MV-4-11 (cell line): ENCODE data around the gene CTXN2.

Experiments used
- DNase-seq: peaks from one replicate; lab custom pipeline; 2025; lab: John Stamatoyannopoulos, UW

CTXN2 gene

GRCh38 chr15:48191574-48192225 is at the start of gene CTXN2:
TSS of gene CTXN2 (plus strand) at chr15:48191665. CDS start at chr15:48201301, 9,636 bp downstream.
- DNase-seq, result no peak

- no peak for DNase-seq
Measured at GRCh38 chr15:48143856-48144255, 47.6 kb upstream of the CTXN2 start.

- DNase-seq, result peak; percentile 83
Measured at GRCh38 chr15:48144889-48145288, 46.6 kb upstream of the CTXN2 start.

- DNase-seq, result no peak
Measured at GRCh38 chr15:48145923-48146322, 45.5 kb upstream of the CTXN2 start.

- DNase-seq, result peak; percentile 54
Measured at GRCh38 chr15:48147358-48147757, 44.1 kb upstream of the CTXN2 start.

GRCh38 chr15:48149858-48150257 is 41.6 kb upstream of the CTXN2 start:
- DNase-seq, result no peak

- no peak for DNase-seq
Measured at GRCh38 chr15:48153526-48153925, 37.9 kb upstream of the CTXN2 start.

GRCh38 chr15:48168616-48169015 is 22.8 kb upstream of the CTXN2 start:
- DNase-seq, result no peak

- DNase-seq, result no peak
Measured at GRCh38 chr15:48170981-48171380, 20.5 kb upstream of the CTXN2 start.

GRCh38 chr15:48175126-48175525 is 16.3 kb upstream of the CTXN2 start:
- no peak for DNase-seq

- no peak for DNase-seq
Measured at GRCh38 chr15:48176112-48176511, 15.4 kb upstream of the CTXN2 start.

GRCh38 chr15:48176957-48177356 is 14.5 kb upstream of the CTXN2 start:
- DNase-seq, result no peak

- DNase-seq, result peak; percentile 49
Measured at GRCh38 chr15:48177383-48177765, 14.1 kb upstream of the CTXN2 start.

GRCh38 chr15:48177766-48178647 is 13.5 kb upstream of the CTXN2 start, which contains the start of gene MYEF2:
TSS of gene MYEF2 (minus strand) at chr15:48178295. CDS start at chr15:48178237, 58 bp downstream.
- peak; percentile 59 for DNase-seq

- no peak for DNase-seq
Measured at GRCh38 chr15:48178648-48178931, 12.9 kb upstream of the CTXN2 start.

- DNase-seq, result no peak
Measured at GRCh38 chr15:48182749-48183148, 8.7 kb upstream of the CTXN2 start.

GRCh38 chr15:48185529-48185928 is 5.9 kb upstream of the CTXN2 start:
- peak; percentile 57 for DNase-seq

GRCh38 chr15:48186271-48186670 is 5.2 kb upstream of the CTXN2 start:
- DNase-seq, result no peak

- DNase-seq, result peak; percentile 69
Measured at GRCh38 chr15:48190932-48191573, 412 bp upstream of the CTXN2 start.

- DNase-seq, result no peak
Measured at GRCh38 chr15:48202068-48202467, 10.6 kb downstream of the CTXN2 start.

GRCh38 chr15:48205981-48206380 is 14.5 kb downstream of the CTXN2 start, which contains the start of gene SLC12A1:
TSS of gene SLC12A1 (plus strand) at chr15:48206302. CDS start at chr15:48207720, 1,418 bp downstream.
- no peak for DNase-seq

- DNase-seq, result no peak
Measured at GRCh38 chr15:48221261-48221660, 29.8 kb downstream of the CTXN2 start.

GRCh38 chr15:48221885-48222284 is 30.4 kb downstream of the CTXN2 start:
- DNase-seq, result no peak
